ENCODE data around the gene TIMM17B. TPM values are rescaled to one million over a fixed set of nuclear protein-coding genes. Genes with fewer than 3 reads are reported as not detected.
A peak's percentile ranks its signal among the peaks of the same experiment; 100 is the strongest.

The TIMM17B gene
- total RNA-seq, 3 donors from 2014 or later = 32.3 to 40.8 (median 35.4) TPM

DNA sequence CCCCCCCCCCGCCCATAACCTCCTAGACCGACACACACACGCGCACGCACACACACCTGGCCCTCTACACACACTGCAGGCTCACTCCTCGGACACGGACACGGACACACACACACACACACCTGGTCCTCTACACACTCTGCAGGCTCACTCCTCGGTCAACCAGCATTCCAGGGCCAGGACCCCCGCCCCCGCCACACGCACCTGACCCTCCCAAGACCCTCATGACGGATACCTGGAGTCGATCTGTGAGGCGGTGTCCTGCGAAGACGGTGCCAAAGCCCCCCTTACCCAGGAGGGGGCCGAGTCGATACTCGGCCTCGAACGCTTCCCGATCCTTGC is 20.7 kb upstream of the TIMM17B start:
- Histone ChIP-seq H3K4me1 (no peaks in the 10 kb centered on the region), H3K4me3 (peak overlapping the region; percentile 52 to 78 (median 59)), H3K27me3 (peaks cover 0 to 30% of the 10 kb centered on the region in 2 donors), H3K9me3 (no peaks in the 10 kb centered on the region), H3K36me3 (no peaks in the 10 kb centered on the region), H3K27ac (peak overlapping the region; percentile 74 to 89)
- TF ChIP-seq POLR2AphosphoS5 (IDR thresholded peaks at IDR 0.05) (no peak), POLR2A (IDR thresholded peaks at IDR 0.05) (no peak)
- TF ChIP-seq, protein P1, sequence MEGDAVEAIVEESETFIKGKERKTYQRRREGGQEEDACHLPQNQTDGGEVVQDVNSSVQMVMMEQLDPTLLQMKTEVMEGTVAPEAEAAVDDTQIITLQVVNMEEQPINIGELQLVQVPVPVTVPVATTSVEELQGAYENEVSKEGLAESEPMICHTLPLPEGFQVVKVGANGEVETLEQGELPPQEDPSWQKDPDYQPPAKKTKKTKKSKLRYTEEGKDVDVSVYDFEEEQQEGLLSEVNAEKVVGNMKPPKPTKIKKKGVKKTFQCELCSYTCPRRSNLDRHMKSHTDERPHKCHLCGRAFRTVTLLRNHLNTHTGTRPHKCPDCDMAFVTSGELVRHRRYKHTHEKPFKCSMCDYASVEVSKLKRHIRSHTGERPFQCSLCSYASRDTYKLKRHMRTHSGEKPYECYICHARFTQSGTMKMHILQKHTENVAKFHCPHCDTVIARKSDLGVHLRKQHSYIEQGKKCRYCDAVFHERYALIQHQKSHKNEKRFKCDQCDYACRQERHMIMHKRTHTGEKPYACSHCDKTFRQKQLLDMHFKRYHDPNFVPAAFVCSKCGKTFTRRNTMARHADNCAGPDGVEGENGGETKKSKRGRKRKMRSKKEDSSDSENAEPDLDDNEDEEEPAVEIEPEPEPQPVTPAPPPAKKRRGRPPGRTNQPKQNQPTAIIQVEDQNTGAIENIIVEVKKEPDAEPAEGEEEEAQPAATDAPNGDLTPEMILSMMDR (IDR thresholded peaks at IDR 0.05) = no peak
- no peak for DNase-seq (ENCODE audit: low spot score in 2 of 2)
- intact Hi-C loops (cut with DNase I; ENCODE audit: low total_unique reads) = no loop called here

DNA sequence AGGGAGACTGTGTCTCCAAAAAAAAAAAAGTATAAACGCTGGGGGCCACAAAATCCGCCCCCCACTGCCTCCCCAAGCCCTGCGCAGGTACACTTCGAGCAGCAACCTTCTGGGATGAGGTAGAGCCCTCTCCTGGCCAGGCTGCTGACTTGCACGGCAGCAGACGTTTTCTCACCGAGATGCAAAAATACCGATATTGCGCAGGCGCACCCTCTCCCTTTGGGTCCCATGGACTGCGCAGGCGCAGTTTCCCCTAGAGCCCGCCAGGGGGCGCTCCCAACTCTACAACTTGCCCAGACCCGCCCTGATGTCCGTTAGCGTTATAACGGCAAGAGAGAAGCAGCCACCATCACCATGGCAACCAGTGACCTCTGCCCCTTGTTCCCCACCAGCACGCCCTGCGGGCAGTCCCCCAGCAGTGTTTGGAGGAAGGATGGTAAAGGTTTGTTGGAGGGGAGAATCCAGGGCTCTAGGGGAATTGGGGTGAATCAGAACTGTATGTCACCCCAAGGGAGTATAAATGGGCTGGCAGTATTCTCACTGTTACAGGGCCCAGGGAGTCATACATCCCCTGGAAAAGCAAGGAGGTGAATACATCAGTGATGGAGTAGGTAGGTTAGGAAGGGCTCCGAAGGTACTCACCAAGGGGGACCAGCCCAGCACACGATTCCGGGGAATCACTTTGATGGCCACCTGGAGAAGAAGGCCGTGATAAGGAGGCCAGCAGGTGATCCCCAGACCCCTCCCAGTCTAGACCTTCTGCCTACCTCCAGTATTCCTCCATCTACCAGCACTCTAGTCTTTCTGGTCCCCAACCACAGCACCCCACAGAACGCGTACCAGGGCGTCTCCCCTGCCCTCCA is 19.8 kb upstream of the TIMM17B start:
- Histone ChIP-seq H3K27ac (peak overlapping the region; percentile 74 to 89), H3K27me3 (peaks cover 0 to 26% of the 10 kb centered on the region in 2 donors), H3K36me3 (no peaks in the 10 kb centered on the region), H3K9me3 (no peaks in the 10 kb centered on the region), H3K4me1 (no peaks in the 10 kb centered on the region), H3K4me3 (peak overlapping the region in 2 of 3 donors; percentile 59 to 78)
- TF ChIP-seq POLR2AphosphoS5 (IDR thresholded peaks at IDR 0.05) (peak in 2 of 3 donors; percentile 15 to 16), POLR2A (IDR thresholded peaks at IDR 0.05) (no peak)
- TF ChIP-seq, protein P1 (IDR thresholded peaks at IDR 0.05) = peak; percentile 76 to 93 (median 85)
- intact Hi-C loops (cut with DNase I; ENCODE audit: low total_unique reads) = no loop called here
- DNase-seq (ENCODE audit: low spot score in 2 of 2) = peak; percentile 83 to 86

GRCh38 chrX:48914593-48915493 is 17.3 kb upstream of the TIMM17B start:
- Histone ChIP-seq H3K36me3 (no peaks in the 10 kb centered on the region), H3K27me3 (peaks cover 0 to 18% of the 10 kb centered on the region in 2 donors)
- intact Hi-C loops (cut with DNase I; ENCODE audit: low total_unique reads) = no loop called here

GRCh38 chrX:48913605-48914366 is 16.2 kb upstream of the TIMM17B start:
- H3K4me1 ChIP-seq = no peaks in the 10 kb centered on the region
- no peak overlapping the region for H3K4me3 ChIP-seq
- no peaks in the 10 kb centered on the region for H3K36me3 ChIP-seq
- peaks cover 0 to 16% of the 10 kb centered on the region in 2 donors for H3K27me3 ChIP-seq
- intact Hi-C loops (cut with DNase I; ENCODE audit: low total_unique reads) = no loop called here
- no peak overlapping the region for H3K27ac ChIP-seq
- TF ChIP-seq, protein P1 (IDR thresholded peaks at IDR 0.05) = no peak
- TF ChIP-seq POLR2AphosphoS5 (IDR thresholded peaks at IDR 0.05) (no peak), POLR2A (IDR thresholded peaks at IDR 0.05) (no peak)
- no peaks in the 10 kb centered on the region for H3K9me3 ChIP-seq
- DNase-seq (ENCODE audit: low spot score in 2 of 2) = no peak

More at GRCh38 chrX:48914593-48915493, 17.3 kb upstream of the TIMM17B start:
- no peak overlapping the region for H3K4me3 ChIP-seq
- no peaks in the 10 kb centered on the region for H3K4me1 ChIP-seq
- DNase-seq (ENCODE audit: low spot score in 2 of 2) = no peak
- no peak overlapping the region for H3K27ac ChIP-seq
- TF ChIP-seq, protein P1 (IDR thresholded peaks at IDR 0.05) = no peak
- no peaks in the 10 kb centered on the region for H3K9me3 ChIP-seq

Data from breast epithelium (tissue), 4 donors.